GM18505 (cell line): ENCODE measurements around the gene CCL25.

Experiments
- ATAC-seq: cut with Tn5 transposase; IDR thresholded peaks from one replicate; pipeline ENCODE4 v1.9.1; 2021; ENCODE audit not compliant: unreplicated experiment
- POLR2A ChIP-seq: IDR thresholded peaks from 4 replicates; pipeline ENCODE4 v1.6.1; 2011; ENCODE audit warnings: borderline replicate concordance; ENCODE audit not compliant: insufficient read depth, insufficient read length; ENCODE audit errors: extremely low read depth

Gene CCL25

GRCh38 chr19:8036434-8037099 is 16.0 kb upstream of the CCL25 start:
- ATAC-seq: no peak
- no peak for TF ChIP-seq POLR2A

GRCh38 chr19:8038815-8039214 is 13.7 kb upstream of the CCL25 start:
- TF ChIP-seq POLR2A: no peak
- no peak for ATAC-seq

- no peak for TF ChIP-seq POLR2A
Measured at GRCh38 chr19:8039231-8039630, 13.3 kb upstream of the CCL25 start.

GRCh38 chr19:8041531-8041931 is 11.0 kb upstream of the CCL25 start:
- ATAC-seq: no peak
- no peak for TF ChIP-seq POLR2A

More at GRCh38 chr19:8039231-8039630, 13.3 kb upstream of the CCL25 start:
- no peak for ATAC-seq

- TF ChIP-seq POLR2A: no peak
- no peak for ATAC-seq
Measured at GRCh38 chr19:8042900-8043299, 9.7 kb upstream of the CCL25 start.

- TF ChIP-seq POLR2A: no peak
- ATAC-seq: no peak
Measured at GRCh38 chr19:8044018-8044417, 8.5 kb upstream of the CCL25 start.

GRCh38 chr19:8045872-8046568 is 6.5 kb upstream of the CCL25 start:
- TF ChIP-seq POLR2A: no peak
- no peak for ATAC-seq

- no peak for ATAC-seq
- TF ChIP-seq POLR2A: no peak
Measured at GRCh38 chr19:8046569-8047165, 5.9 kb upstream of the CCL25 start.

- peak; percentile 66 for ATAC-seq
- peak; percentile 58 for TF ChIP-seq POLR2A
Measured at GRCh38 chr19:8050274-8051096, 2.1 kb upstream of the CCL25 start.

GRCh38 chr19:8054169-8054568 is 1.6 kb downstream of the CCL25 start:
- no peak for ATAC-seq
- TF ChIP-seq POLR2A: no peak

- no peak for ATAC-seq
- TF ChIP-seq POLR2A: no peak
Measured at GRCh38 chr19:8056533-8056932, 4.0 kb downstream of the CCL25 start.

- no peak for TF ChIP-seq POLR2A
- ATAC-seq: no peak
Measured at GRCh38 chr19:8057545-8058270, 5.1 kb downstream of the CCL25 start.
